Measurements from ENCODE around the gene SETD3.

GRCh38 chr14:99516156-99516870 lies 35.7 kb upstream of the SETD3 start:
- TF ChIP-seq CTCF (IDR thresholded peaks at IDR 0.05; ENCODE audit: low read length) (no peak), EZH2 (IDR thresholded peaks at IDR 0.05; ENCODE audit: borderline replicate concordance, low read length) (no peak)

Measured in OCI-LY1 (cell line).